H1 (cell line): ENCODE results near the gene PHLPP2.

Experiments used
- CHD7 ChIP-seq: fragments of 300-600 bp; sonication (generic); IDR thresholded peaks from 2 replicates; pipeline ENCODE4 v1.7.1; 2012; ENCODE audit warnings: low read length, moderate library complexity, mild to moderate bottlenecking, inconsistent platforms; ENCODE audit not compliant: insufficient replicate concordance
- CTCF ChIP-seq, 3 experiments: IDR thresholded peaks; 1 replicate in 2 of 3; 2 replicates in 1 of 3; pipeline versions ENCODE4 v1.5.1 to v1.6.1; 2011; ENCODE audit warnings: low read length in 3 of 3, mild to moderate bottlenecking in 3 of 3, inconsistent platforms in 2 of 3, low read depth in 1 of 3, moderate library complexity in 1 of 3; ENCODE audit not compliant: insufficient read depth in 1 of 3; ENCODE audit errors: control extremely low read depth in 1 of 3
- EZH2 ChIP-seq: fragments of 200-600 bp; sonication (generic); IDR thresholded peaks from 2 replicates; pipeline ENCODE4 v1.7.1; 2012; ENCODE audit warnings: low read depth, mild to moderate bottlenecking, moderate library complexity, low read length, inconsistent platforms; ENCODE audit not compliant: severe bottlenecking
- GTF2F1 ChIP-seq: IDR thresholded peaks from 2 replicates; pipeline ENCODE4 v1.6.1; 2012; ENCODE audit warnings: low read depth, low read length, improper control_type of control experiment, borderline replicate concordance
- POLR2A ChIP-seq, 2 experiments: IDR thresholded peaks; 1 replicate in 1 of 2; 2 replicates in 1 of 2; pipeline ENCODE4 v1.6.1; 2011; ENCODE audit warnings: low read depth in 2 of 2, low read length in 2 of 2, mild to moderate bottlenecking in 2 of 2; ENCODE audit errors: control extremely low read depth in 1 of 2
- POLR2AphosphoS5 ChIP-seq: IDR thresholded peaks from 2 replicates; pipeline ENCODE4 v1.6.1; 2011; ENCODE audit warnings: low read depth, low read length
- RAD21 ChIP-seq, 2 experiments: IDR thresholded peaks in 1 of 2; conservative IDR thresholded peaks in 1 of 2; 2 replicates each; pipeline ENCODE4 v1.6.1; 2011; ENCODE audit warnings: low read depth in 2 of 2, low read length in 2 of 2, improper control_type of control experiment in 1 of 2, inconsistent platforms in 1 of 2, mild to moderate bottlenecking in 1 of 2, moderate library complexity in 1 of 2
- RXRA ChIP-seq: IDR thresholded peaks from 2 replicates; pipeline ENCODE4 v1.6.1; 2011; ENCODE audit warnings: low read depth, mild to moderate bottlenecking, low read length, moderate library complexity; ENCODE audit not compliant: insufficient read depth

- TF ChIP-seq POLR2AphosphoS5 (no peak), CTCF (IDR thresholded peaks at IDR 0.05; ENCODE audit: control extremely low read depth in 1 of 3, insufficient read depth in 1 of 3, low read depth in 1 of 3, low read length in 3 of 3) (no peak), RAD21 (IDR thresholded peaks at IDR 0.05 in 1 of 2, conservative IDR thresholded peaks at IDR 0.05 in 1 of 2; ENCODE audit: low read depth in 2 of 2, low read length in 2 of 2) (no peak), RXRA (no peak), POLR2A (IDR thresholded peaks at IDR 0.05; ENCODE audit: control extremely low read depth in 1 of 2, low read depth in 2 of 2, low read length in 2 of 2) (no peak), CHD7 (no peak), GTF2F1 (no peak), EZH2 (no peak)
Measured at GRCh38 chr16:71712501-71712900, 12.0 kb downstream of the PHLPP2 start.
